ENCODE measurements around the gene AOPEP. TPM values are rescaled to one million over a fixed set of nuclear protein-coding genes. Genes with fewer than 3 reads are reported as not detected.

AOPEP gene
- total RNA-seq, 1 experiment from 2014 or later: 15.0 TPM

- H2BK20ac ChIP-seq (ENCODE audit: low read depth, low read length, poor library complexity, severe bottlenecking): no peak overlapping the region
- no peak overlapping the region for H3K18ac ChIP-seq (ENCODE audit: insufficient read length, low read depth, low read length)
- DNase-seq: no peak
- no peak overlapping the region for H3T11ph ChIP-seq (ENCODE audit: low read length)
- no peak overlapping the region for H2BK15ac ChIP-seq (ENCODE audit: low read depth, low read length)
- H3K4ac ChIP-seq (ENCODE audit: low read depth, low read length): no peak overlapping the region; the same call in 1 of the 2 replicates
- H3K27ac ChIP-seq (ENCODE audit: insufficient read length, low read depth, low read length): no peak overlapping the region
- H4K91ac ChIP-seq (ENCODE audit: insufficient read length, low read depth, low read length): no peak overlapping the region
- Mint-ChIP-seq H3K4me3 (no peak overlapping the region), H3K36me3 (ENCODE audit: insufficient read depth in 1 of 3, low read depth in 3 of 3) (no peaks in the 10 kb centered on the region), H3K4me1 (no peaks in the 10 kb centered on the region), H3K27ac (no peak overlapping the region), H3K9me3 (no peaks in the 10 kb centered on the region), H3K27me3 (ENCODE audit: low read depth) (no peaks in the 10 kb centered on the region)
- no peak overlapping the region for H2AFZ ChIP-seq (ENCODE audit: low read length)
- H3K23ac ChIP-seq (ENCODE audit: insufficient read length, low read depth, low read length): no peak overlapping the region
- no peaks in the 10 kb centered on the region for H3K23me2 ChIP-seq (ENCODE audit: insufficient read length, low read depth, low read length, poor library complexity, severe bottlenecking)
- no CpG with 5 or more reads among the region's 4 CpGs for WGBS (ENCODE audit: extremely low coverage, insufficient read length, low lambda C conversion rate)
- no peaks in the 10 kb centered on the region for H3K9me3 ChIP-seq (ENCODE audit: control insufficient read depth, low read depth, low read length)
- TF ChIP-seq, protein P1, sequence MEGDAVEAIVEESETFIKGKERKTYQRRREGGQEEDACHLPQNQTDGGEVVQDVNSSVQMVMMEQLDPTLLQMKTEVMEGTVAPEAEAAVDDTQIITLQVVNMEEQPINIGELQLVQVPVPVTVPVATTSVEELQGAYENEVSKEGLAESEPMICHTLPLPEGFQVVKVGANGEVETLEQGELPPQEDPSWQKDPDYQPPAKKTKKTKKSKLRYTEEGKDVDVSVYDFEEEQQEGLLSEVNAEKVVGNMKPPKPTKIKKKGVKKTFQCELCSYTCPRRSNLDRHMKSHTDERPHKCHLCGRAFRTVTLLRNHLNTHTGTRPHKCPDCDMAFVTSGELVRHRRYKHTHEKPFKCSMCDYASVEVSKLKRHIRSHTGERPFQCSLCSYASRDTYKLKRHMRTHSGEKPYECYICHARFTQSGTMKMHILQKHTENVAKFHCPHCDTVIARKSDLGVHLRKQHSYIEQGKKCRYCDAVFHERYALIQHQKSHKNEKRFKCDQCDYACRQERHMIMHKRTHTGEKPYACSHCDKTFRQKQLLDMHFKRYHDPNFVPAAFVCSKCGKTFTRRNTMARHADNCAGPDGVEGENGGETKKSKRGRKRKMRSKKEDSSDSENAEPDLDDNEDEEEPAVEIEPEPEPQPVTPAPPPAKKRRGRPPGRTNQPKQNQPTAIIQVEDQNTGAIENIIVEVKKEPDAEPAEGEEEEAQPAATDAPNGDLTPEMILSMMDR (conservative IDR thresholded peaks at IDR 0.05): no peak
- H3K79me1 ChIP-seq (ENCODE audit: insufficient read depth, low read depth, low read length, poor library complexity, severe bottlenecking): no peaks in the 10 kb centered on the region
- H3K9ac ChIP-seq (ENCODE audit: extremely low read depth, insufficient read length, low read length): no peak overlapping the region
- no peak overlapping the region for H3K56ac ChIP-seq (ENCODE audit: insufficient read length, low read depth, low read length)
- H2BK5ac ChIP-seq (ENCODE audit: insufficient read length, low read length): no peak overlapping the region
- H2AK5ac ChIP-seq (ENCODE audit: insufficient read length, low read length): no peak overlapping the region
- no peaks in the 10 kb centered on the region for H3K4me1 ChIP-seq (ENCODE audit: insufficient read depth, low read length)
- H4K5ac ChIP-seq (ENCODE audit: insufficient read length, low read depth, low read length): no peak overlapping the region
- no peak overlapping the region for H3K14ac ChIP-seq (ENCODE audit: insufficient read depth, low read length)
- no peak overlapping the region for H2BK120ac ChIP-seq (ENCODE audit: low read depth, low read length, poor library complexity, severe bottlenecking)
- no peak overlapping the region for H4K8ac ChIP-seq (replicated peaks; ENCODE audit: insufficient read length, low read depth, low read length)
- peaks cover 2% of the 10 kb centered on the region; the same call in 1 of the 2 replicates for H3K79me2 ChIP-seq (ENCODE audit: insufficient read depth, low read length)
- H3K4me2 ChIP-seq (ENCODE audit: insufficient read depth, insufficient read length, low read length): no peak overlapping the region
- no peaks in the 10 kb centered on the region for H3K27me3 ChIP-seq (ENCODE audit: insufficient read depth, low read length)
- H2BK12ac ChIP-seq (ENCODE audit: insufficient read length, low read depth, low read length): no peak overlapping the region
- no peaks in the 10 kb centered on the region for H4K20me1 ChIP-seq (ENCODE audit: control insufficient read depth, insufficient read depth, insufficient read length)
Observed at GRCh38 chr9:94734054-94734754, 7.7 kb downstream of the AOPEP start.
